ENCODE data around the gene KDM2B.

- TF ChIP-seq PHF8 (conservative IDR thresholded peaks at IDR 0.05; ENCODE audit: low read depth, low read length) = no peak
- no peak for TF ChIP-seq CTCF (IDR thresholded peaks at IDR 0.05; ENCODE audit: control extremely low read depth in 1 of 3, insufficient read depth in 1 of 3, low read depth in 1 of 3, low read length in 3 of 3)
- TF ChIP-seq POLR2A (IDR thresholded peaks at IDR 0.05; ENCODE audit: control extremely low read depth in 1 of 2, low read depth in 2 of 2, low read length in 2 of 2) = no peak
These were observed 49.5 kb downstream of the KDM2B start for GRCh38 chr12:121531356-121531750.
